NCI-H82 treated with DMSO at 0.1 percent for 48 hours (cell line): Measurements from ENCODE around the gene KLHL25.

Experiments
- DNase-seq: peaks from one replicate; lab custom pipeline; 2025; ENCODE audit not compliant: unreplicated experiment; lab: John Stamatoyannopoulos, UW

The KLHL25 gene

GRCh38 chr15:85718271-85718971 is 76.3 kb downstream of the KLHL25 start:
- no peak for DNase-seq

- DNase-seq, result no peak
These were observed 77.5 kb downstream of the KLHL25 start for GRCh38 chr15:85717212-85717611.

DNA sequence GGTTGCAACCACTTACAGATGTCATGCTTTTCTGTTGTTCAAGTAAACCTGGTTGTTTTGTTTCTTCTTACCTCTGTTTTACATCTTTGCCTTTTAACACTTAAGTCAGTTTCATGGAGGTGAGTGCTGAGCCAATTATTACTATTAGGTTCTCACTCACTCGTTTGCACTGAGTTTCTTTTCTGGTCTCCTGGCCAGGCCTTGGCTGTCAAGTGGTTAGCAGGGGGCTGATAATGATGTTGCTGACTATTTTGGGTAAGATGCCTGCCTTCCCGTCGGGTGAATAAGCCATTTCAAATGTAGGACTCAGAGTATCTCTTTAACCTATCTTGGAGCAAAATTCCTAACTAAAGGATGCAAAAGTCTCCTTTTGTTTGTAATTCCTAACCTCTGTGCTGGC is 78.5 kb downstream of the KLHL25 start:
- no peak for DNase-seq

DNA sequence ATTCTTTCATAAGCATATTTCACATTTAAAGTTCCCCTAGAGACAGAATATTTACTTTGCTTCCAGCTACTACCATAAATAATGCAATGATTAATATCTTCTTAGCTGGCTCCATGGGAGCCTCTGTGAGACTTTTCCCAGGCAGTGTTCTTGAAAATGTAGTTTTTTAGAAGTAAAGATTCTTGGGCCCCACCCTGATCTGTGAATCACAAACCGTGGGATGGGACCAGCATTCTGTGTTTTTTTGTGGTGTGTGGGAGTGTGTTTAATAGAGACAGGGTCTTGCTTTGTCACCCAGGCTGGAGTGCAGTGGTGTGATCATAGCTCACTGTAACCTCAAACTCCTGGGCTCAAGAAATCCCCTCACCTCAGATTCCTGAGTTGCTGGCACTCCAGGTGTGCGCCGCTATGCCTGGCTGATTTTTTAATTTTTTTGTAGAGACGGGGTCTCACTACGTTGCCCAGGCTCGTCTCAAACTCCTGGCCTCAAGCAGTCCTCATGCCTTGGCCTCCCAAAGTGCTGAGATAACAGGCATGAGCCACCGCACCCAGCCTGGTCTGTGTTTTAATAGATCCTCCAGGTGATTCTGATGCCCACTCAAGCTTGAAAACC is 83.0 kb downstream of the KLHL25 start:
- DNase-seq, result no peak

GRCh38 chr15:85710340-85710842 is 84.3 kb downstream of the KLHL25 start:
- DNase-seq, result no peak
